K562 (cell line): ENCODE data around the gene PLXDC1.

Experiments used
- PHB ChIP-seq: fragments of 250-450 bp; sonication (Bioruptor Pico); IDR thresholded peaks from 2 replicates; pipeline ENCODE4 v1.5.0; 2021
- ZSCAN32 ChIP-seq: fragments of 450-650 bp; formaldehyde crosslinking; IDR thresholded peaks from 2 replicates; pipeline ENCODE4 v1.4.0; 2020; ENCODE audit warnings: mild to moderate bottlenecking, moderate library complexity
- TF ChIP-seq, protein P1 (sequence below), 3 experiments: IDR thresholded peaks in 2 of 3; conservative IDR thresholded peaks in 1 of 3; 2 replicates each; pipeline ENCODE4 v1.5.1; 2011 to 2012; ENCODE audit warnings: low read length in 3 of 3, mild to moderate bottlenecking in 3 of 3, control low read depth in 2 of 3, improper control_type of control experiment in 1 of 3, inconsistent platforms in 1 of 3, low read depth in 1 of 3, mixed read lengths in 1 of 3, moderate library complexity in 1 of 3; ENCODE audit not compliant: insufficient read depth in 2 of 3

DNA sequence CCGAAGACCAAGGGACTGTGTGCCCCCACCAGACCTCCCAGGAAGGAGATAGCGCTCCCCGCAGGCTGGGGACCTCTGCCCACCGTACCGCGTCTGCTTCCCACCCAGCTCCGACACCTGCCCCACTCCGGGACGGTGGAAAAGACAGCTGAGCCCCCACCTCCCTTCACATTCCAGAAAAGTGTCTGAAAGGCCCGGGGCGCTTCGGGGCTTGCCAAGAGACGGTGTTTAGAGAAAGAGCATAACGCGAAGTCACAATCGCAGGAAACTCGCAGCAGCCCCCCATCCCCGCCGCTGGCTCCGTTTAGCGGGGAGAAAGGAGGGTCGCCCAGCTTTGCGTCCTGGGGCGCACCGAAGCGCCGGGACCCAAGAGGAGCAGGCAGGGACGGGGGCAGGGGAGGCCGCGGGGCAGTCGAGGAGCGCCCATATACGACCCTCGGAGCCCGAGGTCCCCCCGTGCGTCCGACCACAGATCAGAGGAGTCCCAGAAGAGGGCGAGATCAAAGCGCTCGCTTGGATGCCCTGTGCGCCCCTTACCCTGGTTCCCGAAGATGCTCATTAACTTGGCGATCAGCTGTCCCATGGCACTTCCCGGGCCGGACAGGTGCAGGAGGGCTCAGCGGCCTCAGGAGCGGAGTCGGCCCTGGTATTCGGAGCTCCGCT is 13.9 kb upstream of the PLXDC1 start:
- TF ChIP-seq PHB (CRISPR knock-in tag): no peak
- TF ChIP-seq, protein P1, sequence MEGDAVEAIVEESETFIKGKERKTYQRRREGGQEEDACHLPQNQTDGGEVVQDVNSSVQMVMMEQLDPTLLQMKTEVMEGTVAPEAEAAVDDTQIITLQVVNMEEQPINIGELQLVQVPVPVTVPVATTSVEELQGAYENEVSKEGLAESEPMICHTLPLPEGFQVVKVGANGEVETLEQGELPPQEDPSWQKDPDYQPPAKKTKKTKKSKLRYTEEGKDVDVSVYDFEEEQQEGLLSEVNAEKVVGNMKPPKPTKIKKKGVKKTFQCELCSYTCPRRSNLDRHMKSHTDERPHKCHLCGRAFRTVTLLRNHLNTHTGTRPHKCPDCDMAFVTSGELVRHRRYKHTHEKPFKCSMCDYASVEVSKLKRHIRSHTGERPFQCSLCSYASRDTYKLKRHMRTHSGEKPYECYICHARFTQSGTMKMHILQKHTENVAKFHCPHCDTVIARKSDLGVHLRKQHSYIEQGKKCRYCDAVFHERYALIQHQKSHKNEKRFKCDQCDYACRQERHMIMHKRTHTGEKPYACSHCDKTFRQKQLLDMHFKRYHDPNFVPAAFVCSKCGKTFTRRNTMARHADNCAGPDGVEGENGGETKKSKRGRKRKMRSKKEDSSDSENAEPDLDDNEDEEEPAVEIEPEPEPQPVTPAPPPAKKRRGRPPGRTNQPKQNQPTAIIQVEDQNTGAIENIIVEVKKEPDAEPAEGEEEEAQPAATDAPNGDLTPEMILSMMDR (IDR thresholded peaks at IDR 0.05 in 2 of 3, conservative IDR thresholded peaks at IDR 0.05 in 1 of 3; ENCODE audit: insufficient read depth in 2 of 3, low read depth in 1 of 3, low read length in 3 of 3): no peak
- no peak for TF ChIP-seq ZSCAN32
